Measurements from ENCODE around the gene CD22. TPM values are rescaled to one million over a fixed set of nuclear protein-coding genes. Genes with fewer than 3 reads are reported as not detected.

The CD22 gene
- total and polyA plus RNA-seq, 8 donors, result 0.32 to 2.1 (median 0.71) TPM

DNA sequence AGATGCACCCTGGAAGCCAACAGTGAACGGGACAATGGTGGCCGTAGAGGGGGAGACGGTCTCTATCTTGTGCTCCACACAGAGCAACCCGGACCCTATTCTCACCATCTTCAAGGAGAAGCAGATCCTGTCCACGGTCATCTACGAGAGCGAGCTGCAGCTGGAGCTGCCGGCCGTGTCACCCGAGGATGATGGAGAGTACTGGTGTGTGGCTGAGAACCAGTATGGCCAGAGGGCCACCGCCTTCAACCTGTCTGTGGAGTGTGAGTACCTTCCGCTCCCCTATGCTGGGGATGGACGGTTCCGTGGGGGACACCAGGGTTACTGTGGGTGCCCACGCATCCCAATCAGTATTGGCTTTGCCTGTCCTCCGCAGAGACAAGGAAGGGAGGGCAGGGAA lies 26.5 kb upstream of the CD22 start:
- no peak for FAIRE-seq
- WGBS, 2 donors, result 76 to 79% methylated on average over 16 of the region's 16 CpGs
- H3K27me3 ChIP-seq, result no peaks in the 10 kb centered on the region
- H3K27ac ChIP-seq, result no peak overlapping the region
- H3K4me1 ChIP-seq, result no peaks in the 10 kb centered on the region
- no peak for ATAC-seq
- no peak overlapping the region for H3K4me3 ChIP-seq
- TF ChIP-seq, protein P1, sequence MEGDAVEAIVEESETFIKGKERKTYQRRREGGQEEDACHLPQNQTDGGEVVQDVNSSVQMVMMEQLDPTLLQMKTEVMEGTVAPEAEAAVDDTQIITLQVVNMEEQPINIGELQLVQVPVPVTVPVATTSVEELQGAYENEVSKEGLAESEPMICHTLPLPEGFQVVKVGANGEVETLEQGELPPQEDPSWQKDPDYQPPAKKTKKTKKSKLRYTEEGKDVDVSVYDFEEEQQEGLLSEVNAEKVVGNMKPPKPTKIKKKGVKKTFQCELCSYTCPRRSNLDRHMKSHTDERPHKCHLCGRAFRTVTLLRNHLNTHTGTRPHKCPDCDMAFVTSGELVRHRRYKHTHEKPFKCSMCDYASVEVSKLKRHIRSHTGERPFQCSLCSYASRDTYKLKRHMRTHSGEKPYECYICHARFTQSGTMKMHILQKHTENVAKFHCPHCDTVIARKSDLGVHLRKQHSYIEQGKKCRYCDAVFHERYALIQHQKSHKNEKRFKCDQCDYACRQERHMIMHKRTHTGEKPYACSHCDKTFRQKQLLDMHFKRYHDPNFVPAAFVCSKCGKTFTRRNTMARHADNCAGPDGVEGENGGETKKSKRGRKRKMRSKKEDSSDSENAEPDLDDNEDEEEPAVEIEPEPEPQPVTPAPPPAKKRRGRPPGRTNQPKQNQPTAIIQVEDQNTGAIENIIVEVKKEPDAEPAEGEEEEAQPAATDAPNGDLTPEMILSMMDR (IDR thresholded peaks at IDR 0.05), result no peak
- H3K36me3 ChIP-seq, result no peaks in the 10 kb centered on the region
- no peaks in the 10 kb centered on the region for H3K9me3 ChIP-seq
- DNase-seq, result no peak
- intact Hi-C loops (cut with DNase I), result no loop called here

DNA sequence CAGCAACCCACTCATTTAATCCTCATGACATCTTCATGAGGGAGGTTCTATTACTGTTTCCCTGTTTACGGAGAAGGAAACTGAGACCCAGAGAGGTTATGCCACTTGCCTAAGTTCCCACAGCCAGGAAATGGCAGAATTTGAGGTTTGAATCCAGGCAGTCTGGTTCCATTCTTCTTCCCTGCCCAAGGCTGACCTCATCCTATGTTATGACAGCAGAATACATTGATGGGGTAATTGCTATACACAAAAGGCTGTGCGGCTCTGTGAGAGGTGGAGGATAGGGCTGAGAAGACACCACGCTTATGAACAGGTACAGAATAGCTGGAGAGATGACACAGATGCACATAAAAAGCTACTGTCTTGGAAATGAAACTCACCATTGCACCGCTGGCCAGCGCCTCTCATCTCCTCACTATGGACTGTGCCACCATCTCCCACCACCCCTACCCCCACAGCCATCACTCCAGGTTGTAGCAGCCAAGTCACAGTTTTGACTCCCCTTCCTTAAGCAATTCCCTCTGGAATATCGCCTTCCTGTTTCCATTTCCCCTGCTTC lies 25.6 kb upstream of the CD22 start:
- Histone ChIP-seq H3K27ac (no peak overlapping the region), H3K27me3 (no peaks in the 10 kb centered on the region), H3K9me3 (no peaks in the 10 kb centered on the region), H3K36me3 (no peaks in the 10 kb centered on the region), H3K4me3 (no peak overlapping the region), H3K4me1 (no peaks in the 10 kb centered on the region)
- no peak for FAIRE-seq
- TF ChIP-seq, protein P1 (IDR thresholded peaks at IDR 0.05), result no peak
- DNase-seq, result no peak
- 80 to 88% methylated on average over 6 of the region's 6 CpGs for WGBS, 2 donors
- intact Hi-C loops (cut with DNase I), result no loop called here
- ATAC-seq, result no peak

DNA sequence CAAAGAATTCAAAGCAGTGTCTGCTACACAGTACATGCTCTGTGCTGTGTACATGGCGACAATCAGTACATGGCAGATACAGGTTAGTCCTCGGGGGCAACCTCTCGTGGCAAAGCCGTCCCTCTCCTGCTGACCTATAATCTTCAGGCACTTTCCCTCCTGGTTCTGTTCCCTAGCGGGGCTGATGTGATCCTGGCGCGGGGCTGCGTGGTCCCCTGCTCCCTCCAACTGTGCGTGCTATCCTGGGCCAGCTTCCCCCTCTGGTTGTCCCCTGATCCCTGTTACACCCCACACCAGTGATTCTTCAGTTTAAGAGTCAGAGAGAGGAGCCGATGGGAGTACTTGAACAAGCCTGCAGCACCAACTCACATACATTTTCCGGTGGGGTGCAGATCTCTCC lies 25.0 kb upstream of the CD22 start:
- no peak for DNase-seq
- H3K27me3 ChIP-seq, result no peaks in the 10 kb centered on the region
- ATAC-seq, result no peak
- H3K27ac ChIP-seq, result no peak overlapping the region
- H3K36me3 ChIP-seq, result no peaks in the 10 kb centered on the region
- TF ChIP-seq, protein P1 (IDR thresholded peaks at IDR 0.05), result no peak
- no peaks in the 10 kb centered on the region for H3K4me1 ChIP-seq
- FAIRE-seq, result no peak
- intact Hi-C loops (cut with DNase I), result no loop called here
- H3K4me3 ChIP-seq, result no peak overlapping the region
- no peaks in the 10 kb centered on the region for H3K9me3 ChIP-seq
- WGBS, 2 donors, result 84 to 85% methylated on average over 11 of the region's 11 CpGs

DNA sequence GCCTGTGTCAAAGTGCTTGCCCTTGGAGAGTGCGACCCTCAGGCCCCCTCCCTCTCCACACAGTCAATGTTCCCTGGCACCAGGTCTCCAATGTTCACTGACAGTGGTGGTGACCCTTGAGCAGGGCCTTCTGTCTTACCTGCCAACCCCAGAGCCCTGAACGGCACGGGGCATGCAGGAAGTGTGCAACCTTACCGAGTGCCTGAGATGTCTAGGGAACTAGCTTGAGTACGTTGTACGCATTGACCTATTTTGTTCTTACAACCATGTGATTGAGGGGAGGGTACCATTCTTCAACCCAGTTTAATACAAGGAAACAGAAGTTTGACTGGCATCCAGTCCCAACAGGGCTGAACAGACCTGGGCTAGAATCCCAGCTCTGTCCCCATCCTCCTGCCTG lies 23.8 kb upstream of the CD22 start:
- FAIRE-seq (no peak), DNase-seq (no peak), ATAC-seq (no peak)
- Histone ChIP-seq H3K4me3 (no peak overlapping the region), H3K9me3 (no peaks in the 10 kb centered on the region), H3K27me3 (no peaks in the 10 kb centered on the region), H3K36me3 (no peaks in the 10 kb centered on the region), H3K4me1 (peaks cover 0 to 8% (median 5%) of the 10 kb centered on the region in 3 donors), H3K27ac (no peak overlapping the region)
- intact Hi-C loops (cut with DNase I), result no loop called here
- TF ChIP-seq, protein P1 (IDR thresholded peaks at IDR 0.05), result no peak
- 86% methylated on average over 6 of the region's 6 CpGs for WGBS, 2 donors

DNA sequence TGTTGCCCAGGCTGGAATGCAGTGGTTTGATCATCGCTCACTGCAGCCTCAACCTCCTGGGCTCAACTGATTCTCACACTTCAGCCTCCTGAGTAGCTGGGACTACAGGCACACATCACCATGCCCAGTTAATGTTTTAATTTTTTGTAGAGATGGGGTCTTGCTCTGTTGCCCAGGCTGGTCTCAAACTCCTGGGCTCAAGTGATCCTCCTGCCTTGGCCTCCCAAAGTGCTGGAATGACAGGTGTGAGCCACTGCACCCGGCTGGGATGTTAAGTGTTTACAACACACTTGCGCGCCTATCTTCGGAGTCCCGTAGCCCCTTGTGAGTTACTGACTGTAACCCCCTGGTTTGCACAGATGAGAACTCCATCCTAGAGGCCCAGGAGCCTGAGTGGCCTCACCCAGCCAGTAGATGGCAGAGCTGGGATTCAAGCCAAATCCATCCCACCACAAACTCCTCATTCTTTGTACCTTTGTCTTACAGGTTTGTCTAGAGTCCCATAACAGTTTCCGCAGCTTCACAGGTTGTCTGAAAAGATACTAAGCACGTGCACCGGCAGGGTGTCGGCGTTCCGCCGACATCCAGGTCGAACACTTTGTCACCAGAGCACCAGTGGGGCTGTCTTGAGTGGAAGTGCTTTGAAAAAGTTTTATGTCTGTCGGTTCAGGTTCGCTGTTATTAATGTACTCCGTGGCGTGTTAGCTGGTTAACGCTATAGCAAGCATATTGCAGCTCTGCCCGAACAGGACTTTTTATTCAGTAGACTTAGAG lies 22.3 kb upstream of the CD22 start:
- DNase-seq (no peak), ATAC-seq (no peak), FAIRE-seq (no peak)
- 86% methylated on average over 20 of the region's 20 CpGs for WGBS, 2 donors
- Histone ChIP-seq H3K9me3 (no peaks in the 10 kb centered on the region), H3K27me3 (no peaks in the 10 kb centered on the region), H3K27ac (no peak overlapping the region), H3K36me3 (no peaks in the 10 kb centered on the region), H3K4me1 (peaks cover 0 to 8% (median 5%) of the 10 kb centered on the region in 3 donors), H3K4me3 (no peak overlapping the region)
- TF ChIP-seq, protein P1 (IDR thresholded peaks at IDR 0.05), result no peak
- intact Hi-C loops (cut with DNase I), result no loop called here

Measured in pancreas (tissue), 10 donors.